ENCODE data around the gene UBALD2. TPM values are rescaled to one million over a fixed set of nuclear protein-coding genes. Genes with fewer than 3 reads are reported as not detected.

The UBALD2 gene
- total RNA-seq, 1 donor from 2014 or later, result 26.4 TPM

- no peak overlapping the region for H3K4me3 Mint-ChIP-seq
- peaks cover 11% of the 10 kb centered on the region for H3K4me1 Mint-ChIP-seq
- H3K27ac Mint-ChIP-seq, result no peak overlapping the region
- no peaks in the 10 kb centered on the region for H3K9me3 Mint-ChIP-seq
- TF ChIP-seq CTCF (IDR thresholded peaks at IDR 0.05; ENCODE audit: unreplicated experiment), result no peak
- peaks cover 48% of the 10 kb centered on the region for H3K27me3 Mint-ChIP-seq (ENCODE audit: low read depth)
- no peak for DNase-seq (ENCODE audit: low spot score in 2 of 2, unreplicated experiment in 2 of 2)
- no peaks in the 10 kb centered on the region for H3K36me3 Mint-ChIP-seq
Observed at GRCh38 chr17:76237859-76238313, 27.3 kb upstream of the UBALD2 start.

DNA sequence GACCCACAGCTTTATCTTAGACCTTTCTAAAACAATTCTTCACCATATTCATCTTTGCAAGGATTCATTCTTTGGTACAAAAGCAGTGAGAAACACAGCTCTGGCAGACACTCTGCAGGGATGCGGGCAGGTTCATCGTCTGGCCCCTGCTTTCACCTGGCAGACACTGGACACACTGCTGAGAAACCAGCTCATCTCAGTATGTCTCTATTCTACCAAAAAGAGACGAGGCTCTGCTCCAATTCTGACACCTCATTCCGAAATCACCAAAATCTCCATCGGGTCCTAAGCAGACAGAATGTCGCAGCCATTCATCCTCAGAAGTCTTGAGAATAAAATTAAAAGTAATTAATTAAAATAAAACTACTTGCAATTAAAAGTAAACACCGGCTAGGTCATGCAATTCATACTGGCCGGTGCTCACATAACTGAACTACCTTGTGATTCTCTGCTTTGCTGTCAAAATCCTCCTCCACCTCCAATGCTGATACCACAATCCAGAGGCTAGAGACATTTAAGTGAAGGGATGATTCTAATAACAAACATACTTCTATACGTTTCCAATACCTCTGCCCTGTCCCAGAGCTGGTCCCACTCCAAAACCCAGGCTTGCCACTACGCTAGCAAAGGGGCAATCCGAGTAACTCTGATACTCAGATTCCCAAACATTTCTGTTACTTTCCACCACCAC is 26.2 kb upstream of the UBALD2 start:
- DNase-seq (ENCODE audit: low spot score in 2 of 2, unreplicated experiment in 2 of 2), result no peak
- H3K9me3 Mint-ChIP-seq, result no peaks in the 10 kb centered on the region
- peak overlapping the region; percentile 59 for H3K4me3 Mint-ChIP-seq
- no peaks in the 10 kb centered on the region for H3K36me3 Mint-ChIP-seq
- peaks cover 22% of the 10 kb centered on the region for H3K4me1 Mint-ChIP-seq
- H3K27ac Mint-ChIP-seq, result no peak overlapping the region
- peaks cover 57% of the 10 kb centered on the region for H3K27me3 Mint-ChIP-seq (ENCODE audit: low read depth)
- TF ChIP-seq CTCF (IDR thresholded peaks at IDR 0.05; ENCODE audit: unreplicated experiment), result no peak

DNA sequence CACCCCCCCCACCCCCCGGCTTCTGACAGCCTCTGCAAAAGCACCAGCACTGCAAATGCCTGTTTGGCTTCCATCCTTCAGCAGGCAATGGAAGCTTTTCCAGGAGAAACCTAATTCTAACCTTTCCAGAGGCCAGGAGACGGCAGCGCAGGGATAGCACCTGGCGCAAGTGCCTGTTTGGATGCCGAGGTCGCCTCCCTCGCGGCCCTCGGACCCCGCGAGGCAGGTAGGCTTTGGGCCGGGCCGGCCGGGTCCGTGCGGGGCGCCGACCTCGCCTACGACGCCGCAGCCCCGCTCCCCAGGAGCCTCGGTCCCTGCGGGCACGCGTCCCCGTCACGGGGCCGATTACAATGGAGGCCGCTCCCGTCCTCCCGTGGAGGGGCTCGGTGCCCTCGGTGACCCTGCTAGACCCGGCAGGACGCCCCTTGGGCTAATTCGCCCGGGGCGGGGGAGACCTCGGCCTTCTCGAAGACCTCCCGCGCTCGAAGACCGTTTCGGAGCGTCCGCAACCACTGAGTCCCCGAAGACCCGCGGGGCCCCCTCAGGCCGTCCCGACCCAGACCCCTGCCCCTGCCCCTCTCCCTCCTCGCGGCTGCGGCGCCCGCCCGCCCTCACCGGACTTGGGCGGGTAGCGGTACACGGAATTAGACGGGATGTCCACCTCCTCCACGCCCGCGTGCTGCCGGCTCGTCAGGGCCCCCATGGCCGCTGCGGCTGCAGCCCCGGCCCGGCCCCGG is 25.4 kb upstream of the UBALD2 start:
- no peak for TF ChIP-seq CTCF (IDR thresholded peaks at IDR 0.05; ENCODE audit: unreplicated experiment)
- no peak for DNase-seq (ENCODE audit: low spot score in 2 of 2, unreplicated experiment in 2 of 2)
- Mint-ChIP-seq H3K36me3 (no peaks in the 10 kb centered on the region), H3K9me3 (no peaks in the 10 kb centered on the region), H3K27ac (no peak overlapping the region), H3K4me3 (peak overlapping the region; percentile 59), H3K4me1 (peaks cover 24% of the 10 kb centered on the region), H3K27me3 (ENCODE audit: low read depth) (peaks cover 57% of the 10 kb centered on the region)

- TF ChIP-seq CTCF (IDR thresholded peaks at IDR 0.05; ENCODE audit: unreplicated experiment), result no peak
- H3K4me3 Mint-ChIP-seq, result peak within 1 kb of the TSS; percentile 77
- H3K9me3 Mint-ChIP-seq, result no peaks in the 10 kb centered on the region
- peak; percentile 33 to 57 for DNase-seq (ENCODE audit: low spot score in 2 of 2, unreplicated experiment in 2 of 2)
- peaks cover 24% of the 10 kb centered on the region for H3K4me1 Mint-ChIP-seq
- H3K27ac Mint-ChIP-seq, result peak within 1 kb of the TSS; percentile 74
- peaks cover 57% of the 10 kb centered on the region for H3K27me3 Mint-ChIP-seq (ENCODE audit: low read depth)
- H3K36me3 Mint-ChIP-seq, result no peaks in the 10 kb centered on the region
Observed at GRCh38 chr17:76240461-76241203, 24.5 kb upstream of the UBALD2 start, which contains the start of gene RNF157. TSS of gene RNF157 (minus strand) at chr17:76240493. CDS start at chr17:76240240, 253 bp downstream.

DNA sequence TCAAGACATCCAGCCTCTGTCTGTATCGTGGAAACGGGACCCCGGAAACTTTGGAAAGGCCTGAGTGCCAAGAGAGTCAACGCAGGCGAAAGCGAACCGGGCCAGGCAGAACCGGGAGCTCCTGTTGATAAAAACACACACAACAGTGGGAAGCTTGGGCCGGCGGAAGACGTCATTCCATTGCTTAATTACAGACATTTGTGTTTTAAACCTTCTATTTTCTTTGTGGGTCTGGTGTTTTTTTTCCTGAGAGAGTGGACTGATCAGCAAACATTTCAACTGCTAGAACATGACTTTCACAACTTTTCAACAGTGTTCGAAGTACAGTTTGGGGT is 24.0 kb upstream of the UBALD2 start:
- TF ChIP-seq CTCF (IDR thresholded peaks at IDR 0.05; ENCODE audit: unreplicated experiment), result no peak
- Mint-ChIP-seq H3K27me3 (ENCODE audit: low read depth) (peaks cover 57% of the 10 kb centered on the region), H3K27ac (peak overlapping the region; percentile 74), H3K4me3 (peak overlapping the region; percentile 77), H3K4me1 (peaks cover 24% of the 10 kb centered on the region), H3K36me3 (no peaks in the 10 kb centered on the region), H3K9me3 (no peaks in the 10 kb centered on the region)
- no peak for DNase-seq (ENCODE audit: low spot score in 2 of 2, unreplicated experiment in 2 of 2)

All from mesothelial cell of epicardium (in vitro differentiated cells).